IMR-90 (cell line): Measurements from ENCODE around the gene CHSY3.

Experiments used
- CTCF ChIP-seq: conservative IDR thresholded peaks from 2 replicates; pipeline ENCODE4 v1.5.1; 2012; ENCODE audit warnings: mild to moderate bottlenecking, low read depth, low read length, improper control_type of control experiment
- MAFK ChIP-seq: IDR thresholded peaks from 2 replicates; pipeline ENCODE4 v1.6.1; 2012; ENCODE audit warnings: low read depth, low read length, improper control_type of control experiment
- POLR2A ChIP-seq: IDR thresholded peaks from 2 replicates; pipeline ENCODE4 v1.6.1; 2012; ENCODE audit warnings: mild to moderate bottlenecking, low read depth, low read length
- RAD21 ChIP-seq: IDR thresholded peaks from 2 replicates; pipeline ENCODE4 v1.6.1; 2012; ENCODE audit warnings: low read length, improper control_type of control experiment
- TF ChIP-seq, protein P1 (sequence below): fragments of 150-350 bp; IDR thresholded peaks from 2 replicates; pipeline ENCODE4 v1.6.1; 2016; ENCODE audit warnings: low read depth, mild to moderate bottlenecking, low read length, moderate library complexity, borderline replicate concordance
- TF ChIP-seq, protein P2 (sequence below): fragments of 150-350 bp; IDR thresholded peaks from 2 replicates; pipeline ENCODE4 v1.6.1; 2017; ENCODE audit warnings: mild to moderate bottlenecking, antibody characterized with exemption, low read length, low read depth

DNA sequence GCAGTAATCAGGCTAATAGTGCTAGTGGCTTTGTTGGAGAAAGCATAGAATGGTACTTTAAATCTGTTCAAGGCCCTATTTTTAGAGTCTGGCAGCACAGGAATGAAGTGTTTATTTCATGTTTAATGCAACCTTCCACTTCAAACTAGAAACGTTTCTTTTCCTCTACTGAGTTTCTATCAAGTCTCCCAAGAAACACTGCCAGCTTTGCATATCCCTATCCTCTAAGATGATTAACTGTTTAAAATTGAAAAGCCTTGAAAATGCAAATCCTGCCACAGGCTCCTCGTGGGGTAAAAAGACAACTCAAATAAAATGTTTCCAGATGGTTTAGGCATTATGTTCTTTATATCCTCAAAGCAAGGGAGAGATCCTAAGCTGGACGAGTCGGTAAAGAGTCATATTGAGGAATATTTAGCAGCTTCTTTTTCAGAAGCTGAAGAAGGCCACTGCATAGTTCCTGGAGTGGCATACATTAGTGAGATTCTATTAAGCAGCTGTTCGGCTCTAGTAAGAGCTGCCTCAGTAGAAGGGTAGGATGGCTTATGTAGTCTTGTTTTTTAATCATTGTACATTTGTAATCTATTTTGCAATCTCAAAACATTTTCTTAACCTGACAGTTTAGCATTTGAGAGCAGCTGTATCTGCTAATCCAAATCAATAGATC is 251.2 kb downstream of the CHSY3 start:
- TF ChIP-seq CTCF (no peak), POLR2A (no peak), MAFK (no peak), RAD21 (no peak)
- TF ChIP-seq, protein P1, sequence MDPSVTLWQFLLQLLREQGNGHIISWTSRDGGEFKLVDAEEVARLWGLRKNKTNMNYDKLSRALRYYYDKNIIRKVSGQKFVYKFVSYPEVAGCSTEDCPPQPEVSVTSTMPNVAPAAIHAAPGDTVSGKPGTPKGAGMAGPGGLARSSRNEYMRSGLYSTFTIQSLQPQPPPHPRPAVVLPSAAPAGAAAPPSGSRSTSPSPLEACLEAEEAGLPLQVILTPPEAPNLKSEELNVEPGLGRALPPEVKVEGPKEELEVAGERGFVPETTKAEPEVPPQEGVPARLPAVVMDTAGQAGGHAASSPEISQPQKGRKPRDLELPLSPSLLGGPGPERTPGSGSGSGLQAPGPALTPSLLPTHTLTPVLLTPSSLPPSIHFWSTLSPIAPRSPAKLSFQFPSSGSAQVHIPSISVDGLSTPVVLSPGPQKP: no peak
- TF ChIP-seq, protein P2, sequence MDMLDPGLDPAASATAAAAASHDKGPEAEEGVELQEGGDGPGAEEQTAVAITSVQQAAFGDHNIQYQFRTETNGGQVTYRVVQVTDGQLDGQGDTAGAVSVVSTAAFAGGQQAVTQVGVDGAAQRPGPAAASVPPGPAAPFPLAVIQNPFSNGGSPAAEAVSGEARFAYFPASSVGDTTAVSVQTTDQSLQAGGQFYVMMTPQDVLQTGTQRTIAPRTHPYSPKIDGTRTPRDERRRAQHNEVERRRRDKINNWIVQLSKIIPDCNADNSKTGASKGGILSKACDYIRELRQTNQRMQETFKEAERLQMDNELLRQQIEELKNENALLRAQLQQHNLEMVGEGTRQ: no peak
